Measurements from ENCODE around the gene UBASH3A.

GRCh38 chr21:42378418-42378817 is 25.3 kb upstream of the UBASH3A start:
- TF ChIP-seq CTCF (IDR thresholded peaks at IDR 0.05) (no peak), EZH2 (IDR thresholded peaks at IDR 0.05; ENCODE audit: borderline replicate concordance, insufficient read depth, low read depth, low read length, poor library complexity, severe bottlenecking) (no peak)

Data from B cell (primary cell).